Activated T-cell treated with anti-CD3 and anti-CD28 coated beads, Interleukin-2, amount 50 U/mL, for 24 hours (primary cell): Measurements from ENCODE around the gene CLDN5.
A peak's percentile ranks its signal among the peaks of the same experiment; 100 is the strongest.
"Not testable (repeated sequence)": the region's sequence is repeated elsewhere in the genome, so short reads cannot be mapped to it uniquely, and the experiment has no call there.

Source experiments
- DNase-seq: peaks from one replicate; pipeline ENCODE4 v3.0.0-alpha.2; 2020
- H3K27ac Mint-ChIP-seq: 2 replicates; pipeline ENCODE4 v1.8.0; 2020; ENCODE audit warnings: mild to moderate bottlenecking, mixed read lengths
- H3K27me3 Mint-ChIP-seq: 2 replicates; pipeline ENCODE4 v1.8.0; 2020; ENCODE audit warnings: mixed read lengths
- H3K36me3 Mint-ChIP-seq: 2 replicates; pipeline ENCODE4 v1.8.0; 2020; ENCODE audit warnings: low read depth, mixed read lengths
- H3K4me1 Mint-ChIP-seq: 2 replicates; pipeline ENCODE4 v1.8.0; 2020; ENCODE audit warnings: low read depth, mixed read lengths
- H3K4me3 Mint-ChIP-seq: 2 replicates; pipeline ENCODE4 v1.8.0; 2020; ENCODE audit warnings: mild to moderate bottlenecking, moderate library complexity, mixed read lengths
- H3K9me3 Mint-ChIP-seq: 2 replicates; pipeline ENCODE4 v1.8.0; 2020; ENCODE audit warnings: mixed read lengths

The CLDN5 gene

DNA sequence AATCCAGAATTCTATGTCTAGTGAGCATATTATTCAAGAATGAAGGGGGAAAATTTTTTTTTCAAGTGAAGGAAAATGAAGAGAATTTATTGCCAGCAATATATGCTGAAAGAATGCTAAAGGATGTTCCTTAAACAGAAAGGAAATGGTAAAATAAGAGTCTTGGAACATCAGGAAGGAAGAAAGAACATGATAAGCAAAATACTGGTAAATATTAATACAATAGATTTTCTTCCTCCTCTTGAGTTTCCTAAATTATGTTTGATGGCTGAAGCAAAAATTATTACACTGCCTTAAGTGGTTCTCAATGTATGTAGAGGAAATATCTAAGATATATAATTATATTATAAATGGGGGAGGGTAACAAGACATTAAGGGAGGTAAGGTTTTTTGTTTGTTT is 9.6 kb upstream of the CLDN5 start:
- Mint-ChIP-seq H3K4me1 (no peaks in the 10 kb centered on the region), H3K36me3 (no peaks in the 10 kb centered on the region), H3K9me3 (no peaks in the 10 kb centered on the region), H3K4me3 (no peak overlapping the region), H3K27ac (no peak overlapping the region), H3K27me3 (no peaks in the 10 kb centered on the region)
- no peak for DNase-seq

DNA sequence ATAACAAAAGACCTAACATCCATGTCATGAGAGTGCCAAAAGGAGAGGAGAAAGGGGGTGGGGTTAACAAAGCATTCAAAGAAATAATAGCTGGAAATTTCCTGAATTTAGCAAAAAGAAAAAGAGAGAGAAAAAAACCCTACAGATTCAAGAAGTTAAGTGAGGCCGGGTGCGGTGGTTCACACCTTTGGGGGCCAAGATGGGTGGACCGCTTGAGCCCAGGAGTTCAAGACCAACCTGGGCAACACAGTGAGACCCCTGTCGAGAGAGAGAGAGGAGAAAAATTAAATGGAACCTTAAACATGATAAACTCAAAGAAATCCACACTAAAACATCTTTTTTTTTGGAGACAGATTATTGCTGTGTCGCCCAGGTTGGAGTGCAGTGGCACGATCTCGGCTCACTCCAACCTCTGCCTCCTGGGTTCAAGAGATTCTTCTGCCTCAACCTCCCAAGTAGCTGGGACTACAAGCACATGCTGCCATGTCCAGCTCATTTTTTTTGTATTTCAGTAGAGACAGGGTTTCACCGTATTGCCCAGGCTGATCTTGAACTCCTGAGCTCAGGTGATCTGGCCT is 8.9 kb upstream of the CLDN5 start:
- DNase-seq = peak; percentile 16
- H3K27ac Mint-ChIP-seq = no peak overlapping the region

DNA sequence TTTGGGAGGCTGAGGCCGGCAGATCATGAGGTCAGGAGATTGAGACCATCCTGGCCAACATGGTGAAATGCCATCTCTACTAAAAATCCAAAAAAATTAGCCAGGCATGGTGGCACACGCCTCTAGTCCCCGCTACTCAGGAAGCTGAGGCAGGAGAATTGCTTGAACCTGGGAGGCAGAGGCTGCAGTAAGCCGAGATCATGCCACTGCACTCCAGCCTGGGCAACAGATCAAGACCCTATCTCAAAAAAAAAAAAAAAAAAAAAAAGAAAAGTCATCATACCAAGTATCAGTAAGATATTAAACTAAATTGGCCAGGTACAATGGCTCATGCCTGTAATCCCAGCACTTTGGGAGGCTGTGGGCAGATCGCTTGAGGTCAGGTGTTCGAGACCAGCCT is 7.1 kb upstream of the CLDN5 start:
- DNase-seq, H3K4me1 Mint-ChIP-seq, H3K27me3 Mint-ChIP-seq, H3K9me3 Mint-ChIP-seq, H3K27ac Mint-ChIP-seq, H3K36me3 Mint-ChIP-seq, H3K4me3 Mint-ChIP-seq: not testable (repeated sequence)

More for the DNA sequence above, 8.9 kb upstream of the CLDN5 start:
- H3K27me3 Mint-ChIP-seq = no peaks in the 10 kb centered on the region
- no peak overlapping the region for H3K4me3 Mint-ChIP-seq
- no peaks in the 10 kb centered on the region for H3K36me3 Mint-ChIP-seq
- no peaks in the 10 kb centered on the region for H3K9me3 Mint-ChIP-seq
- H3K4me1 Mint-ChIP-seq = no peaks in the 10 kb centered on the region

DNA sequence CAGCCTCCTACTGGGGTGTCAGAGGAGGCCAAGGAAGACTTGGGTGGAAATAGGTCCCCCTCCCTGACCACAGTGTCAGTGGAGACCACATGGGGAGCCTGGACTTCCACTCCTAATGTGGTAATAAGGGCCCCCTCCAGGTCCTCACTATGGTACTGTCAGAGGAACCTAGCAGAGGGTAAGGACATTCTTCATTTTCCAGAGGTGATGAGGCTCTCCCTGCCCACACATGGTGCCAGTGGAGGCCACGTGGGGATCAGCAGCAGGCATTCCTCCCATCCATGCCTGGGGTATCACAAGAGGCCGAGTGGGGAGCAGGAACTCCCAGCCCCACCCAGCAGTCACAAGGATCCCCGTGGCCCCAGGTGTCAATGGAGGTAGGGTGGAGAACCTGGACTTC is 6.5 kb upstream of the CLDN5 start:
- H3K9me3 Mint-ChIP-seq = no peaks in the 10 kb centered on the region
- H3K27ac Mint-ChIP-seq = no peak overlapping the region
- no peak overlapping the region for H3K4me3 Mint-ChIP-seq
- peak; percentile 23 for DNase-seq
- H3K36me3 Mint-ChIP-seq = no peaks in the 10 kb centered on the region
- no peaks in the 10 kb centered on the region for H3K4me1 Mint-ChIP-seq
- H3K27me3 Mint-ChIP-seq = peaks cover 10% of the 10 kb centered on the region

DNA sequence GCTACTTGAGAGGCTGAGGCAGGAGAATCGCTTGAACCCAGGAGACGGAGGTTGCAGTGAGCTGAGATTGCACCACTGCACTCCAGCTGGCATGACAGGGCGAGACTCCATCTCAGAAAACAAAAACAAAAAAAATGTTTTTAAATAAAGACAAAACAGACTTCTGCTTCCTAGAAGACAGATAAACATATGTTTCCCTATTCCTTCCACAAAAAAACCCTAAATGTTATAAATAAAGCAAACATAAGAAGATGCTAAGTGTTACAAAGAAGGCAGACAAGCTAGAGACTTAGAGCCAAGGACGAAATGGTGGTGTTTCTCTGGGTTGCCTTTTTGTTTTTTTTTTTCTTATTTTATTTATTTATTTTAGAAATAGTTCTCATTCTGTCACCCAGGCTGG is 5.6 kb upstream of the CLDN5 start:
- peaks cover 19% of the 10 kb centered on the region for H3K27me3 Mint-ChIP-seq
- no peak overlapping the region for H3K4me3 Mint-ChIP-seq
- no peak for DNase-seq
- H3K9me3 Mint-ChIP-seq = no peaks in the 10 kb centered on the region
- no peaks in the 10 kb centered on the region for H3K36me3 Mint-ChIP-seq
- H3K4me1 Mint-ChIP-seq = peaks cover 2% of the 10 kb centered on the region
- no peak overlapping the region for H3K27ac Mint-ChIP-seq

DNA sequence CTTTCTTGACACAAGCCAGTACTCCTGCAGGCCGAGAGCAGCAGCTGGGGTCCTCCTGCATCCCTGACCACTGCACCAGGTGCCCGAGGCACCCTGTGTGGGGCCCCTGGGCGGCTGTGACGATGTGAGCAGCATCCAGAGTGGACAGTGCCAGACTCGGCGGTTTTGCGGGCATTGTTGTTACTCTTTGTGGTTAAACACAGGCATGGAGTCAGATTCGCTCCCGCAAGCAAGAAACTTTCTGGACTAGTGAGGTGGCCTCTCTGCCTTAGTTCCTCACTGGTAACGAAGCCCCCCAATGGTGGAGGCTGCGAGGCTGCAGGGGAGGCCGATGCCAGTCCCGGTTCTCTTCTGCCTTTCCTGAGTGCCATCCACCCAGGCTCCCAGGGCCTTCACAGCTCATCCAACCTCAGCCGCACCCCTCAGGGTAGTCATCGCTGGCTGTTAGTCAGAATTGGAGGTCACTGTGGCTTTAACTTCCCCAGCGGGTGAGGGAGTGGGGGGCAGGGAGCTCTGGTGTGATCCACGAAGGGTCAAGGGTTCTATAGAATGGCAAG is 3.7 kb upstream of the CLDN5 start:
- Mint-ChIP-seq H3K4me1 (peaks cover 14% of the 10 kb centered on the region), H3K4me3 (no peak overlapping the region), H3K27me3 (peaks cover 33% of the 10 kb centered on the region), H3K36me3 (no peaks in the 10 kb centered on the region), H3K9me3 (no peaks in the 10 kb centered on the region), H3K27ac (no peak overlapping the region)
- no peak for DNase-seq

DNA sequence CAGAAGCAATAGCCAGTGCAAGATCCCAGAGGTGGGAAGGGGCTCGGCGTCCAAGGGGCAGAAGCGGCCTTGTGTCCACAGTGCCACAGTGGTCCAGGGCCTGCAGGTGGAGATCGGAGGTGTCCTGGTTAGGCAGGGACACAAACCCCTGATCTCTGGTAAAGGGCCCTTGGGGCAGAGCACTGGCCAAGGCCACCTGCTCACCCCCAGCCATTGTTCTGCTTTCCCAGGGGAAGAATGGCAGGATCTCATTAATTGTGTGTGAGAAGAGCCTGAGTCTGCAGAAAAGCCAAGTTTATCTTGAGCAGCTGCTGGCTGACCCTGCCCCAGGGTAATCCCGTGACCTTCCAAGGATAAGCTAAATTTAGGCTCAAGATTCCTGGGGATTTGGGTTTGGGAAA is 3.1 kb upstream of the CLDN5 start:
- H3K9me3 Mint-ChIP-seq = no peaks in the 10 kb centered on the region
- no peak for DNase-seq
- peaks cover 37% of the 10 kb centered on the region for H3K27me3 Mint-ChIP-seq
- H3K4me3 Mint-ChIP-seq = no peak overlapping the region
- no peak overlapping the region for H3K27ac Mint-ChIP-seq
- H3K36me3 Mint-ChIP-seq = no peaks in the 10 kb centered on the region
- peaks cover 17% of the 10 kb centered on the region for H3K4me1 Mint-ChIP-seq

DNA sequence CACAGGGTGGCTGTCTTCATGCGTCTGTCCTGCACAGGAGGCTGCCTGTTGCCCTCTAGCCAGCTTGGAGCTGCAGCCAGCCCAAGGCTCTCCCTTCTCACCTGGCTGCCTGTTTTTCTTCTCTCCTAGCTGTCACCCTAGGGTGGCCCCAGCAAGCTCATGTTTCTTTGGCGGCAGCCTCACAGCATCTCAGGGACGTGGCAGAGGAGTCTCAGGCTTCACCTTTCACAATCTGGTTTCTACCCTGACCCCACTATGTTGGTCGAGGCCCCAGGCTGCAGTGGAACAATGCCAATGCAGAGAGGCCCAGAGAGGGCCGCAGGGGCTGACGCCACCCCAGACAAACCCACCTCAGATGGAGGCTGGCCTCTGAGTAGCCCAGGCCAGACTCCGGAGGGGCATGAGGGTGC is 2.5 kb upstream of the CLDN5 start:
- peaks cover 17% of the 10 kb centered on the region for H3K4me1 Mint-ChIP-seq
- DNase-seq = no peak
- peaks cover 3% of the 10 kb centered on the region for H3K36me3 Mint-ChIP-seq
- no peak overlapping the region for H3K27ac Mint-ChIP-seq
- H3K27me3 Mint-ChIP-seq = peaks cover 37% of the 10 kb centered on the region
- H3K4me3 Mint-ChIP-seq = no peak overlapping the region
- H3K9me3 Mint-ChIP-seq = no peaks in the 10 kb centered on the region

DNA sequence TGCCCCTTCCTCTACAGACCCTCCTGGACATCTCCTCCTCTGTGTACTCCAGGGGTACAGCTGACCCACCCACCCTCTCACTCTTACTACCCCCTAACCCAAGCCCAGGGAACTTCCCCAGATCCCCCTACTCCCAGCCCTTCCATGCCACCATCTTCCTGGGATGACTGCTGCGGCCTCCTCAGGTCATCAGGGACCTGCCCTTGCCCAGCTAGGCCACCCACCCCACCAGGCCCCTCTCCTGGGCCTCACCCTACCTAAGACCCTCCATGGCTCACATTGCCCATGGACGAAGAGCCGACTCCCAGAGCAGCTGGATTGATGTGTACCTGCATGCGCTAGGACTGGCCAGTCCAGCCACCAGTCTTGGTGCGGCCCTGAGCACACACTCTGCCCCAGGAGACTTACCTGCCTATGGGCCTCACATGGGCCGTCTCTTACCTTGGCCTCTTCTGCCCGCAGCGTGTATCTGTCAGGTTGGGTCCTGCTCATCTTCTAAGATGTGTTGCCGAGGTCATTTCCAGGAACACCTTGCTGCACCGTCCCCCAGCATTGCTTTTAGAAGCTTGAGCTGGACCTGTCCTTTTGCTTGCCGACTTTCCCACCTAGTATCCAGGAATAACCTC is 2.0 kb upstream of the CLDN5 start:
- no peak overlapping the region for H3K27ac Mint-ChIP-seq

DNA sequence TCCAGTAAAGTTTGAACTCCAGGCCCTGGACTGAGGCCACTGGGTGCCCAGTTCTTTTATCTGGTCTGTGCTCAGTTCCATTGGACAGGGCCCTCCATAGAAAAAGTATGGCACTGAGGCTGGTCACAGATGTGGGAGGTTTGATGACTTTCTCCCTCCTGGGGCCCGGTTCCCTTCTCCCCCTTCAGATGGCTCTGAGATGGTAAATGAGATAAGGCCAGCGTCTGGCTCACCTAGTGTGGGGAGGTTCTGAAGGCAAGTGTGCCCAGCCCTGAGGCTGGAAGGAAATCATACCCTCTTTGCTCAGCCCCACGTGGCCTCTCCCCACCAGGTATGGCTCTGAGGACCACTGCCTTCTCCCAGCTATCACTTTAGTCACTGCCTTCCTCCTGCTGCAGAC is 1.5 kb upstream of the CLDN5 start:
- H3K4me1 Mint-ChIP-seq = peaks cover 17% of the 10 kb centered on the region
- H3K27me3 Mint-ChIP-seq = peaks cover 37% of the 10 kb centered on the region
- no peak for DNase-seq
- no peak overlapping the region for H3K27ac Mint-ChIP-seq
- H3K9me3 Mint-ChIP-seq = no peaks in the 10 kb centered on the region
- no peak overlapping the region for H3K4me3 Mint-ChIP-seq
- H3K36me3 Mint-ChIP-seq = peaks cover 10% of the 10 kb centered on the region

More for the DNA sequence above, 2.0 kb upstream of the CLDN5 start:
- no peak for DNase-seq
- H3K9me3 Mint-ChIP-seq = no peaks in the 10 kb centered on the region
- H3K27me3 Mint-ChIP-seq = peaks cover 37% of the 10 kb centered on the region
- no peak overlapping the region for H3K4me3 Mint-ChIP-seq
- peaks cover 7% of the 10 kb centered on the region for H3K36me3 Mint-ChIP-seq
- peaks cover 17% of the 10 kb centered on the region for H3K4me1 Mint-ChIP-seq

DNA sequence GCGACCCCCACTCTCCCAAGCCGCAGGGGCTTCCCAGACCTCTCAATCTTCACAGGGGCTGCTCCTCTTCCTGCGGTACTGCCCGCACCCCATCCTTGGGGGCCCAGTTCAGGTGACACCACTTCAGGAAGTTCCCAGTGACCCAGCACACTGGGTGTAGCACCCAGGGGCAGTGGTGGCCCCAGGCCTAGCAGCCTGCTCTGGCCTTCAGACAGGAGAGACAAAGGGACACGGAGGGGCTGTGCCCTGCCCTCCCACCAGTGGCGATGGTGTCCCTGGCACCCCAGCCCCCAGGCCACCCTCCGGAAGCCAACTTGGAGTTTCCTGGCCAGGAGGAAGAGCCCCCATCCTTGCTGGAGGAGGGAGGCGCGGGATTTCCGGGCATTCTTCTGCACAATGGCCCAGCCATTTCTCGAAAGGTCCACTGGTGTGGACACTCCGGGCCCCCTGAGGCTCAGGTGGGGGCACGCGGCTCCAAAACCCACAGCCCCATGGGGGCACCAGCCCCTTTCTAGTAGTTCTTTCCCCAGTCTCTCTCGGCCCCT is 978 bp upstream of the CLDN5 start:
- Mint-ChIP-seq H3K36me3 (peaks cover 15% of the 10 kb centered on the region), H3K4me3 (peak overlapping the region; percentile 33), H3K27ac (no peak overlapping the region), H3K27me3 (peaks cover 37% of the 10 kb centered on the region), H3K9me3 (no peaks in the 10 kb centered on the region), H3K4me1 (peaks cover 17% of the 10 kb centered on the region)
- no peak for DNase-seq

DNA sequence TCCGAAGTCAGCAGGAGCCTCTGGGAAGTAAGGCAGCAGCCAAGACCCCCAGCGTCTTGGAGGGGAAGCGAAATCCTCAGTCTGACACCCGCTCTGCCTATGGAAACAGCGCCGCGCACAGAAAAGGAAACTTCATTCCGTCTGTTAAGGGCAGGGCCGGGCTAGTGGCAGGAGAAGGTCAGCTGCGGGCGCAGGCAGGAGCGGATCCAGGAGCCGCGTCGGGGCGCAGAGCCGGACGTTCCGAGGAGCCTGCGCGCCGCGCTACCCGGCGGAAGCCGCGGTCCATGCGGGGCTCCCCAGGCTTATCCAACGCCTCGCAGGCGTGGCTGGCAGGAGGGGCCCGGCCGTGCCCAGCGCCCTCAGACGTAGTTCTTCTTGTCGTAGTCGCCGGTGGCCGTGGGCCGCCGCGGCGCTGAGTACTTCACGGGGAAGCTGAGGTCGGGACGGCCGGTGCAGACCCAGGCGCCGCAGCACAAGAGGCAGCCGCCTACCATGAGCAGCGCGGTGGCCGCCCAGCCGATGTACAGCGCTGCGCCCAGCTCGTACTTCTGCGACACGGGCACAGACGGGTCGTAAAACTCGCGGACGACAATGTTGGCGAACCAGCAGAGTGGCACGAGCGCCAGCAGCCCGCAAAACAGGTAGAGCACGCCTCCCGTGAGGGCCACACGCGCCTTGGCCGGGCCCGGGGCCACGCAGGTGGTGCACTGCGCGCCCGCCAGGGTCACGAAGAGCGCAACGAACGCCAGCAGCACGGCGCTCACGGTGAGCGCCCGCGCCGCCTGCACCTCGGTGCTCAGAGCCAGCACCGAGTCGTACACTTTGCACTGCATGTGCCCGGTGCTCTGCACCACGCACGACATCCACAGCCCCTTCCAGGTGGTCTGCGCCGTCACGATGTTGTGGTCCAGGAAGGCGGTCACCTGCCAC is 705 bp downstream of the CLDN5 start:
- Mint-ChIP-seq H3K27ac (no peak overlapping the region), H3K4me1 (peaks cover 17% of the 10 kb centered on the region), H3K27me3 (peaks cover 37% of the 10 kb centered on the region), H3K36me3 (peaks cover 30% of the 10 kb centered on the region), H3K4me3 (peak overlapping the region; percentile 45), H3K9me3 (no peaks in the 10 kb centered on the region)
- DNase-seq = peak; percentile 52

DNA sequence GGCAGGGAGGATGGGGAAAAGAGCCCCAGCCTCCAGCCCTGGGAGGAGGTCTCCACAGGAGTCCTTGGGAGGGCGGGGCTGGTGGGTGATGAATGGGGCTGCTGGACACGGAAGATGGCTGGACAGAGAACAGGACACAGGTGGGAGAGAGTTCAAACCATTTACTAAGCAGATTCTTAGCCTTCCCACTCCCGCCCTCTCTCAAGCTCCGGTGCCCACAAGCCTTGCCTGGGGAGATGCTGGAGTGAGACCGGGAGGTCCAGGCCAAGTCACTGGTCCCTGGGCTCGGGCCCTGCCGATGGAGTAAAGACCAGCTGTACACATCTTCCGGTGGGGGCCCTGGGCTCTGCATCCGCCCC is 1.4 kb downstream of the CLDN5 start:
- Mint-ChIP-seq H3K36me3 (peaks cover 36% of the 10 kb centered on the region), H3K4me3 (peak overlapping the region; percentile 45), H3K9me3 (no peaks in the 10 kb centered on the region), H3K4me1 (peaks cover 17% of the 10 kb centered on the region), H3K27ac (peak overlapping the region; percentile 52), H3K27me3 (peaks cover 37% of the 10 kb centered on the region)
- DNase-seq = no peak

DNA sequence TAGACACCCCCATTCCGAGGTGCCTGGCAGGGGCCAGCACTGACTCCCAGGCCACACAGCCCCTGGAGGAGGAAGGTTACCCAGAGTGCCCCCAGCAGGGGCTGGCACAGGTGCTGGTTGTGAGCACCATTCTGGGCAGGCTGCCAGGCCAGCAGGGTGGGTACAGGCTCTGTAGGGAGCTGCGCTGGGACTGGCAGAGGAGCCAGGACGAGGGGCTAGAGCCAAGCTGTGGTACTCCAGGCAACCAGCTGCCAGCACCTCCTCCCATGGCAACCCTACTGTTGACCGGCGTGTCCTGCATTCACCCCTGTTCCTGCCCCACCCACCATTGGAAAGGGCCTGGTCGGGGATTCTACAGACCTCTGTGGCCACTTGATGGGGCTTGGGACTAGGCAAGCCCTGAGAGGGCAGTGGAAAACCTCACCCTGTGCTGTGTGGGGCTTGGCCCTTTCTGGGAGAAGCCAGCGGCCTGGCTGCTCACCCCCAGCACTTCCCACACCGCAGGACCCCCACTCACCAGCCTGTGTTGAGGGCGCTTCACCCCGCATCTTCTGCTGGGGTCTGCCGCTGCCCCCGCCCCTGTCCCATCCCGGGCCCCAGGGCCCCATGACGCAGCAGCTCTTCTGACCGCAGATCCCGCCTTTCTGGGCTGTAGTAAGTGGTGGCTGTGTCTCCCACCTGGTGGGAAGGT is 1.9 kb downstream of the CLDN5 start:
- no peak overlapping the region for H3K4me3 Mint-ChIP-seq
- no peak overlapping the region for H3K27ac Mint-ChIP-seq

More for the DNA sequence above, 1.9 kb downstream of the CLDN5 start:
- peaks cover 17% of the 10 kb centered on the region for H3K4me1 Mint-ChIP-seq
- DNase-seq = peak; percentile 36
- H3K27me3 Mint-ChIP-seq = peaks cover 37% of the 10 kb centered on the region
- peaks cover 42% of the 10 kb centered on the region for H3K36me3 Mint-ChIP-seq
- H3K9me3 Mint-ChIP-seq = no peaks in the 10 kb centered on the region
